COLO668 (cell line): ENCODE data around the gene TIE1.

ENCODE experiments used
- DNase-seq: peaks from one replicate; lab custom pipeline; 2025; ENCODE audit not compliant: unreplicated experiment; lab: John Stamatoyannopoulos, UW

The TIE1 gene

DNA sequence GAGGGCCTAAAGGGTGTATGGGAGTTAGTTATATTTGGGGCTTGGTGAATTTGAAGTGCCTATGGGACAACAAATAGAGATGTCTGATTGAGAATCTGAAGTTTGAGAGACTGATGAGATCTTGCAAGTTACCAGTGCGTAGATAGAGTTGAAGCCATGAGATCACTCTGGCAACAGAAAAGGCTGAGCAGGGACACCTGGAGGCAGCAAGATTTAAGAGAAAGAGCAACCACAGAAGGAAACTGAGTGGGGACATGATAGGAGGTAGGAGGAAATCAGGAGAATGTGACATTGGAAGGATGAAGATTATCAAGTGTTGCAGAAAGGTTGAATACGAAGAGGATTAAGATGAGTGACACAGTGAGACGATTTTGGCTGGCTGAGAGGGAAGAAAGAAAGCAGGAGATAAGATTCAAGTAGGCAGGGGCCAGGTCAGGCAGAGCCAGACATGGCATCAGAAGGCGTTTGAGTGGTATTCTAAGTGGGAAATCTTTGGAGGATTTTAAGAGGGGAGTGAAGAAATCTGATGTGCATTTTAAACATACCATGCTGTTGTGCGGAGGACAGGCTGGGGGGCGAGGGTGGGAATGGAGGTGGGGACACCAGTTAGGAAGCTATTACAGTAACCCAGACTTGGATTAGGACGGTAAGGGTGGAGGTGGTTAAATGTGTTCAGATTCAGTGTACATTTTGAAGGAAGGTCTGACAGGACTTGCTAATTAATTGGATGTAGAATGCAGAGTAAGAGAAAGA lies 33.8 kb downstream of the TIE1 start:
- no peak for DNase-seq

DNA sequence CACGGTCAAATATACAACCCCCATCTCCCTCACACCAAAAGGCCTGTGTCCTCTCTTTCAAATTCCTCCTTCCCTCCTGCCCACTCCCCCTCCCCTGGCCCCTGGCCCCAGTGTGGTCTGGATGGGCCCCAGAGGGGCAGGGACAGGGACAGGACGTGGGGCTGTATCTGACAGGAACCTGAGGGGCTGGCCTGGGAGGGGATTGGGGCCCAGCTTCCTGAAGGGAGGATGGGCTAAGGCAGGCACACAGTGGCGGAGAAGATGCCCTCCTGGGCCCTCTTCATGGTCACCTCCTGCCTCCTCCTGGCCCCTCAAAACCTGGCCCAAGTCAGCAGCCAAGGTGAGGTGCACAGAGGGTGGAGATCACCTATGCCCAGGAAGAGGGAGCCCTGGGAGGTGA lies 36.8 kb downstream of the TIE1 start, which contains the start of gene MPL:
TSS of gene MPL (plus strand) at position 231 of the 400 bp plus-strand sequence. CDS start at position 262, 31 bp downstream.
- no peak for DNase-seq

DNA sequence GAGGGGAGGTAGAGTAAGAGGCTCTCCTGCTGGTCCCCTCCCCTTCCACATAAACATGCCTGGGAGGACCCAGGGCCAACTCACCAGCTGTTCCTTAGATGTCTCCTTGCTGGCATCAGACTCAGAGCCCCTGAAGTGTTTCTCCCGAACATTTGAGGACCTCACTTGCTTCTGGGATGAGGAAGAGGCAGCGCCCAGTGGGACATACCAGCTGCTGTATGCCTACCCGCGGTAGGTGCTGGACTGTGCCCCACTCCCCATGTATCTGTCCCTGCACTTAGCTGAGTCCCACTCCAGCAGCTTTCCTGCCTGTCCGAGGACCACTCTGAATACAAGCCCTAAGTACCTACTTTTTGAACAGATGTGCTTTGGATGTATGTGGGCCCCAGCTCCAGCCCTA lies 37.2 kb downstream of the TIE1 start:
- no peak for DNase-seq

DNA sequence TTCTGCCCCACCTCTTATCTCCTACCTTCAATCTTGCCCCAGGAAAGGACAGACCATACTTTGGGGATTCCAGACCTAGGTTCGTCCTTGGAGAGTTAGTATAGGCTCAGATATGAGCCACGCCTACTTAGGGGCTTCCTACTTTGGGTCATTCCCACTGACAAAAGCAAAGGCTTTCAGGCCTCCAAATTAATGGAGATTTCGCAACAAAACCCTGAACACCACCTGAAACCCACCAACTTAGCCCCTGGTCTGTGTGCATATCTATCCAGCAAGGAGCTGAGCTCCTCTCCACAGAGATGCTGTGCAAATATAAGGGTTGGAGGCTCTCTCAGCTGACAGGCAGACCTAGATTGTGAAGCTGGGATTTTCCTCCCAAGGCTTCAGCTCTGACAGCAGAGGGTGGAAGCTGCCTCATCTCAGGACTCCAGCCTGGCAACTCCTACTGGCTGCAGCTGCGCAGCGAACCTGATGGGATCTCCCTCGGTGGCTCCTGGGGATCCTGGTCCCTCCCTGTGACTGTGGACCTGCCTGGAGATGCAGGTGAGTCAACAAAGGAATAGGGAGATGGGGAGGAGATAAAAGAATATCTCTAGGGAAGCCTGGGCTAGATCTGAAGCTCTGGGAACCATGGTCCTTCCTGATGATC lies 38.9 kb downstream of the TIE1 start:
- DNase-seq, result no peak

DNA sequence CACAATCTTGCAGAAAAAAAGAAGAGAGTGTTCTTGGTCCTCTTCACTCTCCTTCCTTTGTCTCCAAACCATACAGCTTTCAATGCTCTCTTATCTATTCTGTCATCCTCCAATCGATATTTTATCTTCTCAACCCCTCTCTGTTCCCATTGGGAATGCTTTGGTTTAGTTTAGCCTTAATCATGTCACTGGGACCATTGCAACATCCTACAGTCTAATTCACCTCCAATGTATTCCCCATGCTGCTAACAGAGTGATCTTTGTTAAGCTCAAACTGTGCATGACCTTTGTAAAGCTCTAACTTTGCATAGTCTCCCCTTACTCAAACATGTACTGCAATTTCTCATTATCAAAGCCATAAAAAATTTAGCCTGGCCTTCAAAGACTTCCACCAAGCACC lies 39.8 kb downstream of the TIE1 start:
- DNase-seq, result no peak

DNA sequence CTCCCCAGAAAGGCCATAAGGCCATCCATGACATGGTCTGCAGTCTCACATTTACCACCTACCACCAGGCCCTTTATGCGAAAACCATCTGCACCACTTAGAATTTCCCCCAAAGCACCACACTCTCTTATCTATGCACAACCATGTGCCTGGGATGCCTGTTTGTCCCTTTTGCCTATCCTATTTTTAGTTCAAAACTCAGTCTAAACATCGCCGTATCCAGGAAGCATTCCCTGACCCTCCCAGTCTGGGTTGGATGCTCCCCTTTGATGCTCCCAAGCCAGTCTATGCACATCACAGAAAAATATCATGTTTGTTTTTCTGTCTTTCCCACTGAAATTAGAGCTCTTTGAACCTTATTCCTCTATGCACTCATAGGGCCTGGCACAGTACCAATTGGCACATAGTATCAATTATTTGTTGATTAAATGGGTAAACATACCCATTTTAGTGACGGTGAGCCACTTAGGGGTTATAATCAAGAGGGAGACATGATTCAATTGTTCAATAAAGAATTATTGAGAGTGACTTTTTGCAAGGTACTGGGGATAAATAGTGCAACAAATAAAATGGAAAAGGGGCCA lies 43.6 kb downstream of the TIE1 start:
- DNase-seq, result no peak

DNA sequence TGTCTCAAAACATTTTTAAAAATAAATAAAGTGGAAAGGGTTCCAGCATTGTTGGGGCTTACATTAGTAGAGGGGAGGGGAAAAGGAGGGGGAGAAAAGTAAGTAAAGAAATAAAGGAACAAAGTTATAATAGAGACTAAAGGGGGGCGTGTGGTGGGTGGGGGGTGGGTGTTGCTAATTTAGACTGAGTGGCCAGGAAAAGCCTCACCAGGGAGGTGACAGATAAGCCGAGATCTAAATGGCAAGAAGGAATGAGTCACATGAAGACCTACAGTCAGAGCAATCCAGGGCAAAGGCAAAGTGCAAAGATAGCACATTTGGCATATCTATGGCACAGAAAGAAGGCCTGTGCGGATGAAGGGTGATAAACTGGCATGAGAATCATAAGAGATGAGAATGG lies 44.3 kb downstream of the TIE1 start:
- DNase-seq, result no peak

DNA sequence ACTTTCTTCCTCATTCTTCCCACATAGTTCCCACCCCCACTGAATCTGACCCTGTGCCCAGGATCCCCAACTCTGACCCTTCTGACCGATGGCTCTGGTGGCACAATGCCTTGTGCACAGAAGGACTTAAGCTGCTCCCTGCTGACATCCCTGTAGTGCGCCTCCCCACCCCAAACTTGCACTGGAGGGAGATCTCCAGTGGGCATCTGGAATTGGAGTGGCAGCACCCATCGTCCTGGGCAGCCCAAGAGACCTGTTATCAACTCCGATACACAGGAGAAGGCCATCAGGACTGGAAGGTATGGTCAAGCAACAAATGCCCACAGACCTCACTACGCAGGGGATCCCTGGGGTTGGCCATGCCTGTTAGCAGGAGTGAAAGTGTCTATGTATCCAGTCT lies 45.9 kb downstream of the TIE1 start:
- no peak for DNase-seq

DNA sequence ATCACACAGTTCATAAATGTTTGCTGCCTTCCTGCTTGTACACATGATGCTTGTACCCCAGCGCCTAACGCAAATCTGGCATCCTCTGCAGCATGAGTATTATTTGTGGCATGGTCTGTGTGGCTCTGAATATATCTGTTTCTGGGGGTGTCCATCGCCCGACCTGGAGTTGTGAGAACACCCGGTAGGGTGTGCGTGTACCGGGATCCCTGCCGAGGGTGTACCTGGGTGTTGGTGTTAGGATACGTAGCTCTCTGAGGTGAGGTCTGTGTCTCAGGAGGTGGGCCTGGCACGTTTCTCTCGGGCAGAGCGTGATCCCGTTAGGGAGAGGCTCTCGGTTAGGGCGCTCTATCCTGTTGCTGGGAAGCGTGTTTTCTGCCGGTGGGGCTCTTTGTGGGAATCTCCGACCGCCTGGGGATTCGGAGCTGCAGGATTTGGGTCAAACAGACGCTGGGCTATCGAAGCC lies 47.6 kb downstream of the TIE1 start:
- peak; percentile 90 for DNase-seq

DNA sequence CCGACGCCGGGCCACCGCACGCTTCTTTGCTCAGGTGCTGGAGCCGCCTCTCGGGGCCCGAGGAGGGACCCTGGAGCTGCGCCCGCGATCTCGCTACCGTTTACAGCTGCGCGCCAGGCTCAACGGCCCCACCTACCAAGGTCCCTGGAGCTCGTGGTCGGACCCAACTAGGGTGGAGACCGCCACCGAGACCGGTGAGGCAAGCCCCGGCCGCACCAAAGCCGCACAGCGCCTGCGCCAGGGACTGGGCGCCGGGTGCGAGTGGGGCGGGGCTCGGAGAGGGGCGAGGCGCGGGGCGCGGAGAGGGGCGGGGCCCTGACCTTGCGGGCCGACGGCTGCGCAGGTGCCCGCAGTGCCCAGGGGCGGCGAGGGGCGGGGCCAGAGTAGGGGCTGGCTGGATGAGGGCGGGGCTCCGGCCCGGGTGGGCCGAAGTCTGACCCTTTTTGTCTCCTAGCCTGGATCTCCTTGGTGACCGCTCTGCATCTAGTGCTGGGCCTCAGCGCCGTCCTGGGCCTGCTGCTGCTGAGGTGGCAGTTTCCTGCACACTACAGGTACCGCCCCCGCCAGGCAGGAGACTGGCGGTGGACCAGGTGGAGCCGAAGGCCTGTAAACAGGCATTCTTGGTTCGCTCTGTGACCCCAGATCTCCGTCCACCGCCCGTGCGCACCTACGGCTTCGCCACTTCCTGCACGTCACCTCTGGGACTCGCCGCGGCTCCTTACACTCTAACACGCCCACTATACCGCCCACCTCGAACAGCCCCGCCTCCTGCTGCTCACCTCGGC lies 48.2 kb downstream of the TIE1 start:
- DNase-seq, result peak; percentile 99

DNA sequence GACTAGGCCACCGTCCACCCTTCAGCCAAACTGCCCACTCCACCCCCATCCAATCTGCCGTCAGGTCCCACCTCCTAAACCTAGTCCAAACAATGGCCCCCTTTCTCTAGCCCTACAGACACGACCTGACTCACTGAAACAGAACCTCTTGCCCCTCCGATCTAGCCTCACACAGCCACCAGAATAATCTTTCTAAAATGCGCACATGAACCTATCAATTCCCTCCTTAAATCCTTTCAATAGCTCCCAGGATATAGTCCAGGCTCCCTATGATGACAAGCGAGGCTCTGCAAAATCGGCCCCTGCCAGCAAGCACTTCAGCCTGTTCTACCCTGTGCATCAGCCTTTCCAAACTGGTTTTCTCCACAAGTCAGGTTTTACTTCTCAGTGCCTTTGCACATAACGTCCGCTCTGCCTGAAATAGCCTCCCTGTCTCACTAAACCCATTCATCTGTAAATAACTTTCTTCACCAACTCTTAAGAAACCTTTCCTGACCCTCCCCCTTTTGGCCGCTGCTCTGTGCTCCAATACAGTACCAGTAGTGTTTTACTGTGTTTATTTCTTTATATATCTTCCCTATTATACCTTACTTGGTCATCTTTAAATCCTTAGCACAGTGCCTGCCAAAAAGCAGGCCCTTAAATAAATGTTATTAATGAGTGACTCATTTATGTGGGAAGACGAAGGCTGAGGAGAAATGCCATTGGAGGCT lies 49.0 kb downstream of the TIE1 start:
- no peak for DNase-seq

DNA sequence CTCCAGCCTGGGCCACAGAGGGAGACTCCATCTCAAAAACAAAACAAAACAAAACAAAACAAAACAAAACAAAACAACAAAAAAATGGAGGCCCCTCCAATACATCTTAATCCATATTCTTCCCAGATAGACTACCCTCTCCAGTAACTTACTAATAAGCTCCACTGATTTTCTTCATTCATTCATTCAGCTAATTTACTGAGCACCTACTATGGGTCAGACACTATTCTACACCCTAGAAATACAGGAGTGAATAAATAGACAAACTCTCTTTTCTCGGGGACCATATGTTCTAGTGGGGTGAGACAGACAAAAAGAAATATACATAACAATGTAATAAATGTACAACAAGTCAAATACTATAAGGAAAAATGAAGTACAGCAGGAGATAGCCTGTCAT lies 50.2 kb downstream of the TIE1 start:
- no peak for DNase-seq

DNA sequence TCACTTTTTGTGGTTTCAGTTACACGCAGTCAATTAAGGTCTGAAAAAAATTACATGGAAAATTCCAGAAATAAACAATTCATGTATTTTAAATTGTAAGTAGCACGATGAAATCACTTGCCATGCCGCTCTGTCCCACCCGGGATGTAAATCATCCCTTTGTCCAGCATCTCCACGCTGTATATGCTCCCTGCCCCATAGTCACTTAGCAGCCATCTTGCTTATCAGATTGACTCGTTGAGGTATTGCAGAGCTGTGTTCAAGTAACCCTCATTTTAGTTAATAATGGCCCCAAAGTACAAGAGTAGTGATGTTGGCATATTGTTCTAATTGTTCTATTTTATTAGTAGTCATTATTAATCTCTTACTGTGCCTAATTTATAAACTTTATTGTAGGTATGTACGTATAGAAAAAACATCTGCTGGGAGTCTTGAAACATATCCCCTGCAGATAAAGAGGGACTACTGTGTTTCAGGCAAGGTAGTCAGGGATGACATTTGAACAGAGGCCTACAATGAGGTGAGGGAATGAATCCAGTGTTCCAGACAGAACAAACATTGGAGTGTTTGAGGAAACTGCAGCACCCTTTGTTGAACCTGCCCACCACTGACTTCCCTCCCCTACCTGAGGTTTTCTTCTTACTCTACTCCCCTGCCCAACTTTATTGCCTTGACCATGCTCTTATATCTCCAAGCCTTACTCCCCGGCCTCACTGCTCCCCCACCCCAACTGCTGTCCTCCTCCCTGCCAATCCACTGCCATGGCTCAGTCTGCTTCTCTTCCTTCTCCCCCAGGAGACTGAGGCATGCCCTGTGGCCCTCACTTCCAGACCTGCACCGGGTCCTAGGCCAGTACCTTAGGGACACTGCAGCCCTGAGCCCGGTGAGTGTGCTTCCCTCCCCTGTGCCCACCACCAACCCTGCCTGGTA lies 50.9 kb downstream of the TIE1 start:
- DNase-seq, result no peak

DNA sequence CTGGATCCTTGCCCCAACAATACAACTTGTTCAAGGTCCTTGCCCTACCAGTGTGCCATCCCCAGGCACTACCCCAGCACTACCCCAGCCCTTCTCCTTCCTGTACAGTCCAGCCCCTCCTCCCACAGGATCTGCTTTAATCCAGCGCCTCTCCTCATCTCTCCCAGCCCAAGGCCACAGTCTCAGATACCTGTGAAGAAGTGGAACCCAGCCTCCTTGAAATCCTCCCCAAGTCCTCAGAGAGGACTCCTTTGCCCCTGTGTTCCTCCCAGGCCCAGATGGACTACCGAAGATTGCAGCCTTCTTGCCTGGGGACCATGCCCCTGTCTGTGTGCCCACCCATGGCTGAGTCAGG lies 51.5 kb downstream of the TIE1 start:
- no peak for DNase-seq

DNA sequence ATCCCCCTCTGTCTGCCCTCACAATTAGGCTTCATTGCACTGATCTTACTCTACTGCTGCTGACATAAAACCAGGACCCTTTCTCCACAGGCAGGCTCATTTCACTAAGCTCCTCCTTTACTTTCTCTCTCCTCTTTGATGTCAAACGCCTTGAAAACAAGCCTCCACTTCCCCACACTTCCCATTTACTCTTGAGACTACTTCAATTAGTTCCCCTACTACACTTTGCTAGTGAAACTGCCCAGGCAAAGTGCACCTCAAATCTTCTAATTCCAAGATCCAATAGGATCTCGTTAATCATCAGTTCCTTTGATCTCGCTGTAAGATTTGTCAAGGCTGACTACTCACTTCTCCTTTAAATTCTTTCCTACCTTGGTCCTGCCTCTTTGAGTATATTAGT lies 52.1 kb downstream of the TIE1 start:
- DNase-seq, result no peak

DNA sequence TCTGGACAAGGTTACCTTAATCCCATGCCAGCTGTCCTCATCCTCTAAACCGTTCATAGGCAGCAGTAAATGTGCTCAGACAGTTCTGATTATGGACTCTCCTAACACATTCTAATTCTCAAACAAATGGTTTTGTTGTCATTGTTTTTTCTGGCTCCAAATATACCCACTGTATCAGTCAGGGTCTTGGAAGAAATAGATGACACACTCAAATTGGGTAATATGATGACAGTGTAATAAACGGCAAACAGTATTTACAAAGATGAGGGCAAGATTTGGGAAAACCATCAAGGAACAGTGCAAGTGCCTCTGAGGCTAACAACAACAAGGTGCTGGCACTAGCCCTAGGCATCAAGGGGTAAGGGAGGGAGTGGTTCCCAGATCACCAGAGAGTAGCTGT lies 53.7 kb downstream of the TIE1 start:
- DNase-seq, result no peak

DNA sequence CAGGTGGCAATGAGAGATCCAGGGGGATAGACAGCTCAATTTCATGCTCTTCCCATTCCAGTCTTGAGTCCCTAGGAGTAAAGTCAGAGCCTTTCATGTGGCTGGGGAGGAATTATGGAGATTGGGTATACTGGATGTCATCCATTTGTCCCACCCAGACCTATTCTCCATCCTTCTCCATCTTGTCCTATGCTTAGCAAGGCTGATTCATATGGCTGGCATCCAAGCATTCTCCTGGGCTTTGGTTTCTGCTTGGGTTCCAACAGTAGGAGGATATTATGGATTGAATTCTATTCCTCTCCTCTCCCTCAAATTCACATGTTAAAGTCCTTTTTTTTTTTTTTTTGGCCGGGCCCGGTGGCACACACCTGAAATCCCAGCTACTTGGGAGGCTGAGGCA lies 54.2 kb downstream of the TIE1 start:
- DNase-seq, result no peak

DNA sequence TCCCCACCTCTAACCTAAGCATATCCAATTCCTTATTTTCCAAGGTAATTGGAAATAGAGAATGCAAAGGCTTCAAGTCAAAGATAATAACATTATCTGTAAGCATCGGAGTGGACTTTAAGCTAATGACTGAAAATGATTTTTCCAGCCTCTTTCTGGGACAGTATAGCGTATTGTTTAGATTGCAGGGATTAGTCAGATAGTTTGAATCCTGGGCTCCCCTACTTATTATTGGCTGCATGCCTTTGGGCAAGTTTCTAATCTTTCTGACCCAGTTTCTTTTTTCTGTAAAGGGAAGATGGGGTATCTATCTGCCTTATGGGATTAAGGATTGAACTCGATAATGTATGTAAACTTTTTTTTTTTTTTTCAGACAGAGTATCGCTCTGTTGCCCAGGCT lies 56.5 kb downstream of the TIE1 start:
- DNase-seq, result no peak

DNA sequence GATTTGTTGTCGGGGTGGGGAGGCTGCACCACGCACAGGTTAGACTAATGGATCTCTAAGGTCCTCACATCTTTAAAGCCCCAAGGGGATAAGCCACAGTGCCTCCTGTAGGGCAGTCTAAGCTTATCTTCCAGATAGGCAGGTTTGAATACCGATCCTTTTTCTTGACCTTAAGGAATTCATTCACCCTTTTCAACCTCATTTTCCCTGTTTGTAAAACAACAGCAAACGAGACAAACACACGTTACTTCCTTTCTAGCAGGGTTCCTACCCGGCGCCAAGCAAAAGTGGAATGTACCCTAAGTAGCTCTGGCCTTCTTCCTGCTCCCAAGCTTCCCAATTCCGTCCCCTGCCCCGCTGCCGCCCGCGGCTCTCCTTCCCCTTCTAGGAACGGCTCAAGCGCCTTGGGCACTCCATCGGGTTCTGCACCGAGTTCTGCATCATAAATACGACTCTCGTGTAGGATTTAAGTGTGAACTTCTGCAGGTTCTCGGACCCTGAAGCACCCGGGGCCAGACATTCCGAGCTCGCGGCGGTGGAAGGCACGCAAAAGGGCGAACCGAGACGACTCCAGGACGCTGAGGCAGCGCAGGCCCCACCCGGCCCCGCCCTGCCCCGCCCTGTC lies 57.5 kb downstream of the TIE1 start:
- peak; percentile 57 for DNase-seq
